Parathyroid adenoma (tissue), 2 donors: ENCODE measurements around the gene HLCS.

Source experiments
- H2AFZ ChIP-seq: fragments of 300-600 bp; sonication (generic); one replicate; pipeline ENCODE4 v1.7.0; 2017; ENCODE audit warnings: antibody characterized with exemption, mild to moderate bottlenecking
- H3K27ac ChIP-seq: fragments of 300-600 bp; sonication (generic); one replicate; pipeline ENCODE4 v1.7.0; 2017
- H3K27me3 ChIP-seq: fragments of 300-600 bp; sonication (generic); one replicate; pipeline ENCODE4 v1.7.0; 2017; ENCODE audit warnings: low read length; ENCODE audit not compliant: control insufficient read depth, insufficient read depth
- H3K36me3 ChIP-seq: fragments of 300-600 bp; sonication (generic); one replicate; pipeline ENCODE4 v1.7.0; 2017; ENCODE audit warnings: low read length; ENCODE audit not compliant: control insufficient read depth, insufficient read depth
- H3K4me1 ChIP-seq: fragments of 300-600 bp; sonication (generic); one replicate; pipeline ENCODE4 v1.7.0; 2017; ENCODE audit warnings: control low read depth
- H3K4me2 ChIP-seq: fragments of 300-600 bp; sonication (generic); one replicate; pipeline ENCODE4 v1.7.0; 2017; ENCODE audit warnings: low read length
- H3K4me3 ChIP-seq: fragments of 300-600 bp; sonication (generic); one replicate; pipeline ENCODE4 v1.7.0; 2017; ENCODE audit warnings: low read depth, low read length
- H3K79me2 ChIP-seq: fragments of 300-600 bp; sonication (generic); one replicate; pipeline ENCODE4 v1.7.0; 2017; ENCODE audit warnings: control low read depth
- H3K9ac ChIP-seq: fragments of 300-600 bp; sonication (generic); one replicate; pipeline ENCODE4 v1.7.0; 2017; ENCODE audit warnings: mild to moderate bottlenecking
- H3K9me3 ChIP-seq: fragments of 300-600 bp; sonication (generic); one replicate; pipeline ENCODE4 v1.7.0; 2017; ENCODE audit warnings: low read length; ENCODE audit not compliant: control insufficient read depth
- CTCF ChIP-seq: fragments of 300-600 bp; sonication (generic); IDR thresholded peaks from one replicate; pipeline ENCODE4 v1.7.0; 2017; ENCODE audit warnings: antibody characterized with exemption, mild to moderate bottlenecking
- donor health status: primary hyperparathyroidism.

HLCS gene

DNA sequence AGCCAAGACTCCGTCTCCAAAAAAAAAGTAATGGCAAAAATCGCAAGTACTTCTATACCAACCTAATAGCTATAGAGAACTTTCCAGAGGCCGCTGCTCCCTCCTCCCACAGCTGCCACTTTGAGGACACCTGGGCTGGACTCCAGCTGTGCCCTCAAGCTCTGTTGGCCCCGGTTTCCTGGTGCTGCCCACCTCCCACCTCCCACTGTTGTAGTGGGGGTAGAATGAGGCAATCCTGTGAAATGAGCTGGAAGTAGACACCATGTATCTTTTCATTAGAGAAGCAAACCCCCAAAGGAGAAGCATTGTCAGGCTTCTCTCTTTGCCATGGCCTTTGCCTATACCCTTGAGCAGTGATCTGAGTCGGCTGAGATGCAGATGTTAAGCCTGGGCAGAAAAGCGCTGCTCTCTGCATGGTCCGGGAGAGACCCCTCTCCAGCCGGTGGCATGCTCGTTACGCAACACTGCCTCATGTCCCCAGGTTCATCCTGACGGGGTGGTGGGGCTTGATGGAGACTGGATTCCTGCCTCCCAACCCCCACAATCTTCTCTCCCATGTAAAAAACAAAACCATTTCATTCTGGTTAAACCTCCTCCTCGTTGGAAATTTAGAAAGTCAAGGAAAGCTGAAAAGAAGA lies 227.9 kb downstream of the HLCS start:
- Histone ChIP-seq H3K4me3 (no peak overlapping the region), H3K9ac (no peak overlapping the region), H3K9me3 (no peaks in the 10 kb centered on the region), H3K4me2 (no peak overlapping the region), H3K4me1 (no peaks in the 10 kb centered on the region), H3K27ac (no peak overlapping the region), H3K79me2 (no peaks in the 10 kb centered on the region), H2AFZ (no peak overlapping the region), H3K36me3 (no peaks in the 10 kb centered on the region), H3K27me3 (no peaks in the 10 kb centered on the region)
- no peak for TF ChIP-seq CTCF

DNA sequence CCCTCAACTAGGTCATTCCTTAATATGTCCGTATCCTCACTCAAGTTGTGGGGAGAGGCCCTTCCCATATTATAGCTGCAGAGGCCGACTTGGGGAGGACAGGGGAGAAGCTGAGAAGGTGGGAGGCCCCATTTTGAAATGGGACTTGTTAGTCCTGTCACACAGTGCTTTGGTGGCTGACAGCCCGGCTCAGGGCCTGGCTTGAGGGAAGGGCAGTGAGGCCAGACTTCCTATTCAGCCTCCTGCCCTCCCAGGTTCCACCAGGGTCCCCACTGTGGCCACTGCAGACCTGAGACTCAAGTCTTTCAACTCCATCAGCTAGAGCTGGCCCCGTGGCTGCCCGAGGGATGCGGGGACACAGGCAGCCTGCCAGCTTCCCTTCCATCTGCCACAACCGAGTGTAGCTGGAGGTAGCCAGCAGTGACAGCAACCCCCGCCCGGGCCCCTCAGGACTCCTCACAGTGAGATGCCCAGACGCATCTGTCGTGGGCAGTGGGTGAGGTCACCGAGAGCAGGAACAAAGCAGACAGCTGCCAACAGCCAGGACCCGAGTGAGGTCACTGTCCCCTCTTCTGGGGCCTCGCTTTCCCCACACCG lies 230.6 kb downstream of the HLCS start:
- TF ChIP-seq CTCF, result no peak
- H2AFZ ChIP-seq, result no peak overlapping the region
- H3K27ac ChIP-seq, result no peak overlapping the region
- no peak overlapping the region for H3K4me2 ChIP-seq
- no peak overlapping the region for H3K9ac ChIP-seq
- no peaks in the 10 kb centered on the region for H3K36me3 ChIP-seq
- H3K79me2 ChIP-seq, result no peaks in the 10 kb centered on the region
- H3K4me1 ChIP-seq, result no peaks in the 10 kb centered on the region
- H3K27me3 ChIP-seq, result no peaks in the 10 kb centered on the region
- no peaks in the 10 kb centered on the region for H3K9me3 ChIP-seq
- H3K4me3 ChIP-seq, result no peak overlapping the region

- Histone ChIP-seq H3K27ac (no peak overlapping the region), H2AFZ (no peak overlapping the region), H3K4me2 (no peak overlapping the region), H3K9ac (no peak overlapping the region), H3K79me2 (no peaks in the 10 kb centered on the region), H3K27me3 (no peaks in the 10 kb centered on the region), H3K4me3 (no peak overlapping the region), H3K36me3 (no peaks in the 10 kb centered on the region), H3K9me3 (no peaks in the 10 kb centered on the region), H3K4me1 (no peaks in the 10 kb centered on the region)
- TF ChIP-seq CTCF, result no peak
Measured at GRCh38 chr21:36735201-36735515, 231.3 kb downstream of the HLCS start.

GRCh38 chr21:36734367-36735200 lies 231.9 kb downstream of the HLCS start:
- no peaks in the 10 kb centered on the region for H3K79me2 ChIP-seq
- H3K9ac ChIP-seq, result no peak overlapping the region
- H2AFZ ChIP-seq, result no peak overlapping the region
- H3K4me2 ChIP-seq, result no peak overlapping the region
- no peak overlapping the region for H3K4me3 ChIP-seq
- H3K27me3 ChIP-seq, result no peaks in the 10 kb centered on the region
- H3K36me3 ChIP-seq, result no peaks in the 10 kb centered on the region
- no peaks in the 10 kb centered on the region for H3K4me1 ChIP-seq
- H3K9me3 ChIP-seq, result no peaks in the 10 kb centered on the region
- TF ChIP-seq CTCF, result no peak
- no peak overlapping the region for H3K27ac ChIP-seq
